A172 (cell line): ENCODE results near the gene OR8B8. TPM values are rescaled to one million over a fixed set of nuclear protein-coding genes. Genes with fewer than 3 reads are reported as not detected.
"Not testable (repeated sequence)": the region's sequence is repeated elsewhere in the genome, so short reads cannot be mapped to it uniquely, and the experiment has no call there.

ENCODE experiments used
- DNase-seq: peaks from one replicate; pipeline ENCODE4 v3.0.0-alpha.2; 2015; ENCODE audit warnings: low spot score
- total RNA-seq: library from RNA; depleted of rRNA; stranded (reverse); fragments of >200 nt; shearing (Covaris generic); gene quantifications from 2 replicates; pipeline ENCODE4 v1.2.3, GENCODE V29; 2014; rRNA removed

The OR8B8 gene
- total RNA-seq, result not detected in 2 replicates

GRCh38 chr11:124445646-124446150 is at the start of gene OR8B8:
OR8B8 (minus strand) TSS chr11:124445696; CDS start chr11:124441085, 4,611 bp downstream.
- DNase-seq, result no peak

GRCh38 chr11:124493016-124493655 is 47.6 kb upstream of the OR8B8 start:
- no peak for DNase-seq

GRCh38 chr11:124483422-124483821 is 37.9 kb upstream of the OR8B8 start:
- no peak for DNase-seq

- no peak for DNase-seq
These were observed 37.1 kb upstream of the OR8B8 start for GRCh38 chr11:124482362-124483147.

GRCh38 chr11:124481365-124482323 is 36.1 kb upstream of the OR8B8 start:
- DNase-seq, result peak; percentile 28

- DNase-seq, result no peak
These were observed 34.1 kb upstream of the OR8B8 start for GRCh38 chr11:124479561-124479960.

GRCh38 chr11:124475265-124475664 is 29.8 kb upstream of the OR8B8 start:
- DNase-seq, result no peak

- no peak for DNase-seq
These were observed 29.3 kb upstream of the OR8B8 start for GRCh38 chr11:124474779-124475178.

- no peak for DNase-seq
These were observed 28.6 kb upstream of the OR8B8 start for GRCh38 chr11:124474079-124474478.

GRCh38 chr11:124473476-124473875 is 28.0 kb upstream of the OR8B8 start:
- DNase-seq, result no peak

- no peak for DNase-seq
These were observed 25.2 kb upstream of the OR8B8 start for GRCh38 chr11:124470561-124471227.

GRCh38 chr11:124467381-124467927 is 22.0 kb upstream of the OR8B8 start:
- no peak for DNase-seq

GRCh38 chr11:124465368-124465767 is 19.9 kb upstream of the OR8B8 start:
- no peak for DNase-seq

GRCh38 chr11:124463990-124464389 is 18.5 kb upstream of the OR8B8 start:
- DNase-seq, result no peak

- no peak for DNase-seq
These were observed 17.8 kb upstream of the OR8B8 start for GRCh38 chr11:124463324-124463723.

- no peak for DNase-seq
These were observed 15.0 kb upstream of the OR8B8 start for GRCh38 chr11:124460459-124460858.

- DNase-seq, result not testable (repeated sequence)
These were observed 13.9 kb upstream of the OR8B8 start for GRCh38 chr11:124459379-124459778.

- no peak for DNase-seq
These were observed 9.1 kb upstream of the OR8B8 start for GRCh38 chr11:124454552-124454951.

- DNase-seq, result no peak
These were observed 1.4 kb upstream of the OR8B8 start for GRCh38 chr11:124446916-124447315.

GRCh38 chr11:124442847-124443246 is 2.6 kb downstream of the OR8B8 start:
- no peak for DNase-seq

- no peak for DNase-seq
These were observed 3.1 kb downstream of the OR8B8 start for GRCh38 chr11:124442442-124442841.
